HG02763 (cell line): ENCODE data around the gene OAS3.
"Not testable (repeated sequence)": the region's sequence is repeated elsewhere in the genome, so short reads cannot be mapped to it uniquely, and the experiment has no call there.

ENCODE experiments used
- ATAC-seq: cut with Tn5 transposase; IDR thresholded peaks from one replicate; pipeline ENCODE4 v1.9.1; 2021; ENCODE audit warnings: mild to moderate bottlenecking, moderate library complexity; ENCODE audit not compliant: unreplicated experiment

Gene OAS3

DNA sequence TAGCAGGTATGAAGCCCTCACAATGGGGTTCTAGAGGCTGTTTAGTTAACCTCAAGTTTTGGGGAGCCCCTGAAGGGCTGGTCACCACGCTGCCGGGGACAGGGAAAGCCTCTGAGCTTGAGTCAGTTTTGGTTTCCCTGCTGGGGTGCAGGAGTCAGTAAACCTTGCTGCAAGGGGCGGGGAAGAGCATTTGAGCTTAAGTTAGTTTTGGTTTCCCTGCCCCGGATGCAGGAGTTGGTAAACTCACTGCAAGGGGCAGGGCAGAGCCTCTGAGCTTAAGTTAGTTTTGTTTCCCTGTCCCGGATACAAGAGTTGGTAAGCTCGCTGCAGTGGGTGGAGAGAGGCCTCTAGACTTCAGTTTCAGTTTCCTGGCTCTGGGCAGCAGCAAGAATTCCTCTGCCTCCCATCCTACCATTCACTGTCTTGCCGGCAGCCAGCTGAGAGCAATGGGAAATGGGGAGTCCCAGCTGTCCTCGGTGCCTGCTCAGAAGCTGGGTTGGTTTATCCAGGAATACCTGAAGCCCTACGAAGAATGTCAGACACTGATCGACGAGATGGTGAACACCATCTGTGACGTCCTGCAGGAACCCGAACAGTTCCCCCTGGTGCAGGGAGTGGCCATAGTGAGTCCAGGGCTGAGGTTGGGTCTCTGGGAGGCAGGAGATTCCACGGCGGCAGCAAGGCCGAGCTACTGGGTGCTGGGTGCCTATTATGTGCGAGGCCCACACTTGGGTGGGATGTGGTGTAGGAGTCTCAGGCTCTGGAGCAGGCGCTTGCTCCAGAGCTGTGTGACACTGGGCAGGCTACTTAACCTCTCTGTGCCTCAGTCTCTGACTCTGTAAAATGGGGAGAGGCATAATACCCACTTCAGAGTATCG, 40.1 kb downstream of the OAS3 start, which contains the start of gene OAS2:
Gene OAS2, plus strand, starts transcription at position 357 of the 878 bp plus-strand sequence. Its CDS starts 90 bp downstream, at position 447.
- ATAC-seq: peak; percentile 89

DNA sequence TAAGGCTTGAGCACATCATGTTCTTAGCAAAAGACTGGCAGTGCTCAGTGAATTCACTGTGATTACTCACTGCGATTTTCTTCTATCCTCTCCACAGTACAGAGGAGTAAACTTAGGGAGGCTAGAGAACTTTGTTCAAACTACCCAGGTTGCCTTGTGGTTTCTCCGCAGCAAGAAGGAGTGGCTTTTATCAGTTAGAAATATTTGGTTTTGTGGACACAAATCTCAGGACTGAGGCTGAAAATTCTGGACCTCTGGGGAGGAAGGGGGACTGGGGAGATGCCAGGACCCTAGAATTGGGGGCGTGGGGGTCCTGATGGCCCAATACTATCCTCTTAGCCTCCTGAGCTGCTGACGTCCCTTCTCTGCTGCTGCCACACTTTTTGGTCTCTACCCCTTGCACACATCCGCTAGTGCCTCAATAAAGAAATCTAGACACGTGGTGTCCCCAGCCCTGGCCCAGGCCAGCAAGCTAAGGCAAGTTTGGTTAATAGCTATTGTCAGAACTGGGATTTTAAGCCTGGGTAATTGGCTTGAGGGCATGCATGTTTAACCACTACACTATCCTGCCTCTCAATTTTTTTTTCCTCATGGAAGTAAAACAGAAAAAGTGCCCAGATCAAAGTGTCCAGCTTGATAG, 40.9 kb downstream of the OAS3 start:
- ATAC-seq: peak; percentile 39

DNA sequence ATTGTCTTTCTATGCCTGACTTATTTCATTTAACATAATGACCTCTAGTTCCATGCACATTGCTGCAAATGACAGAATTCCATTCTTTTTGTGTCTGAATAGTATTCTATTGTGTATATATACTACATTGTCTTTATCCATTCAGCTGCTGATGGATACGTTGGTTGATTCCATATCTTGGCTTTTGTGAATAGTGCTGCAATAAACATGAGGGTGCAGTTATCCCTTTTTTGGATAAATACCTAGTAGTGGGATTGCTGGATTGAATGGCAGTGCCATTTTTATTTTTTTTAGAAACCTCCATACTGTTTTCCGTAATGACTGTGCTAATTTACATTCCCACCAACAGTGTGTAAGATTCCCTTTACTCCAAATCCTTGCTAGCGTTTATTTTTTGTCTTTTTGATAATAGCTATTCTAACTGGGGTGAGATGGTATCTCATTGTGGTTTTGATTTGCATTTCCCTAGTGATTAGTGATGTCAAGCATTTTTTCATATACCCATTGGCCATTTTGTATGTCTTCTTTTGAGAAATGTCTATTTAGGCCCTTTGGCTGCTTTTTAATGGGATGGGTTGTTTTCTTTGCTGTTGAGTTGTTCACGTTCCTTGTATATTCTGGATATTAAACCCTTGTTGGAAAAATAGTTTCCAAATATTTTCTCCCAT, 42.4 kb downstream of the OAS3 start:
- ATAC-seq: no peak

DNA sequence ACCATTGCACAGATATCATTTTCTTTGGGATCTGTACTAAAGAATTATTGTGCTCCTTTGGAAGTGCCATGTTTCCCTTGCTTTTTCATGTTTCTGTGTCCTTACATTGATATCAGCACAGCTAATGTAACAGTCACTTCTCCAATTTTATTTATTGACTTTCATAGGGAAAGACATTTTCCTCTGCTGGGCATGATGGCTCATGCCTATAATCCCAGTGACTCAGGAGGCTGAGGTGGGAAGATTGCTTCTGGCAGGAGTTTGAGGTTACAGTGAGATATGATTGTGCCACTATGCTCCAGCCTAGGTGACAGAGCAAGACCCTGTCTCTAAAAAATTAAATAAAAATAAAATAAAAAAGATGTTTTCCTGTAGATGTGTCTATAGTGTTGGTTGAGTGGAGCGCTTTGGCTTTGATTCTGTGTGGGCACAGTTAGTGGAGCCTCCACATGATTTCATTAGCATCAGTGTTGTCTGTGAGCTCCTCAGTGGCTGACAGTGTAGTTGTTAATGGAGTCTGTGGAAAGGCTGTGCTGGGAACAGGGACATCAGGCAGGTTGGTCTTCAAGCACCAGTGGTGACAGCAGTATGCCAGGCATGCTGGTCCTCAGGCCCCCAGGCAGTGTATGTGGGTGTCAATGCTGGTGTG, 47.5 kb downstream of the OAS3 start:
- no peak for ATAC-seq

DNA sequence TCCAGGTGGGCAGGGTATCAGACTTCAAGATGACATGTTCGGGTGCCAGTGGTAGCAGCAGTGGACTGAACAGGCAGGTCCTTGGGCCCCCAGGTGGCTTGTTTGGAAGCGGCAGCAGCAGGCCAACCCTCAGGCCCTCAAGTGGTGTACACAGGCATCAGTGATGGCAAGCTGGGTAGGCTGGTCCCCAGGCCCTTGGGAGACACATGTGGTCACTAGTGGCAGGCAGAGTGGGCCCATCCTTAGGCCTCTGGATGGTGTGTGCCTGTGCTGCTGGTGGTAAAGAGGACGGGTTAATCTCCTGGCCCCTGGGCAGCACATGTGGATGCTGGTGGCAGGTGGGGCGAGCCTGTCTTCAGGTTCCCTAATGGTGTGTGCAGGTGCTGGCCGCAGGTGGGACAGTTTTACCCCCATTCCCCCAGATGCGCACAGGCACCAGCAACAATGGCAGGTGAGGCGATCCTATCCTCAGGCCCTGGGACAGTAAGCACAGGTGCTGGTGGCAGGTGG, 48.1 kb downstream of the OAS3 start:
- no peak for ATAC-seq

DNA sequence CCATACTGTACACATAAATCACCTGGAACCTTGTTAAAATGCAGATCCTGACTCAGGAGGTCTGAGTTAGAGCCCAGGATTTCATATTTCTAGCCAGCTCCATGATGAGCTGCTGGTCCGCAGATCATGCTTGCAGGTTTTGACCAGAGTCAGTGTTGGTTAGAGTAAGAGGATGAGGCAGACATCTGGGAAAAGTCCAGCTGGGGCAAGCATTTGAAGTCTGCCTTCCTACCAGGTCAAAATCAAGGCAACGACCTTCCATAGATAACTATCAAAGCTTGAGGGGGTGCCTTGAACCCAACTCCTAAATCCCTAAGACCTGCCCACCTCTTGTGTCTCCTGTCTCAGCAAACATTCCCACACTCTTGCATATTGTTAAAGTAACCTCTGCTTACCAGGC, 49.3 kb downstream of the OAS3 start:
- ATAC-seq: no peak

DNA sequence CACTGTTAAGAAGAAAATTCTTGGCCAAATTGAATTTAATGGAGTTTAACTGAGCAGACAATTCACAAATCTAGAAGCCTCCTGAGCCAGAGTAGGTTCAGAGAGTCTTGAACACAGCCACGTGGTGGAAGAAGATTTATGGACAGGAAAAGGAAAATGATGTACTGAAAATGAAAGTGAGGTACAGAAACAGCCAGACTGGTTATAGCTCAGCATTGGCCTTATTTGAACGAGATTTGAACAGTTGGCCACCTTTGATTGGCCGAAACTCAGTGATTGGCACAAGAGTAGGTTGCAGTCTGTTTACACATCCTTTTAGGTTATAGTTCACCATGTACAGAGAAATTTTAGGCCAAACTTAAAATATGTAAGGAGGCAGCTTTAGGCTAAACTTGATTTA, 50.0 kb downstream of the OAS3 start:
- ATAC-seq: no peak

DNA sequence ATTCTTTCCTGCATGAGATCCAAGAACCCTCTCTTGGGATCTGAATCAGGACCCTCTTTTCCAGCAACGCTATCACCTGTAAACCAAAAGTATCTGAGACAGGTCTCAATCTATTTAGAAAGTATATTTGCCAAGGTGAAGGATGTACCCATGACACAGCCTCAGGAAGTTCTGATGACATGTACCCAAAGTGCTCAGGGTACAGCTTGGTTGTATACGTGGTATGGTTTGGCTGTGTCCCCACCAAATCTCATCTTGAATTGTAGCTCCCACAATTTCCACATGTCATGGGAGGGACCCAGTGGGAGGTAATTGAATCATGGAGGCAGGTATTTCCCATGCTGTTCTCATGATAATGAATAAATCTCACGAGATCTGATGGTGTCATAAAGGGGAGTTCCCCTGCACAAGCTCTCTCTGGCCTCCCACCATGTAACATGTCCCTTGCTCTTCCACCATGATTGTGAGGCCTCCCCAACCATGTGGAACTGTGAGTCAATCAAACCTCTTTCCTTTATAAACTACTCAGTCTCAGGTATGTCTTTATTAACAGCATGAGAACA, 50.6 kb downstream of the OAS3 start:
- not testable (repeated sequence) for ATAC-seq

DNA sequence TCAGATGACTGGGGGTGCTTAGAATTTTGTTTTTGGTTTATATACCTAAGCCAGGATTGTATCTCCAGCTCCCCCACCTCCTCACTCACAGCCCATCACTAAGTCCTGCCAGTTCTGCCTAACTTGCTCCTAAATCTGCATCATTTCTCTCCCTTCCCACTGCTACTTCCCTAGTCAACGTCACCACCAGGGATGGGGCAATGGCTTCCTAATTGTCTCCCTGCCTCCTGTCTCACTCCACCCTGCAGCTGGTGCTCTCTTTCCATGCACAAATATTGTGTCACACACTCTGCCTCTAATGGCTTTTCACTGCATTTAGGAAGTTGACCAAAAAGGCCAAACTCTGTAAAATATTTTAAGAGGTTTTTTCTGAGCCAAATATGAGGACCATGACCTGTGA, 51.5 kb downstream of the OAS3 start:
- no peak for ATAC-seq

DNA sequence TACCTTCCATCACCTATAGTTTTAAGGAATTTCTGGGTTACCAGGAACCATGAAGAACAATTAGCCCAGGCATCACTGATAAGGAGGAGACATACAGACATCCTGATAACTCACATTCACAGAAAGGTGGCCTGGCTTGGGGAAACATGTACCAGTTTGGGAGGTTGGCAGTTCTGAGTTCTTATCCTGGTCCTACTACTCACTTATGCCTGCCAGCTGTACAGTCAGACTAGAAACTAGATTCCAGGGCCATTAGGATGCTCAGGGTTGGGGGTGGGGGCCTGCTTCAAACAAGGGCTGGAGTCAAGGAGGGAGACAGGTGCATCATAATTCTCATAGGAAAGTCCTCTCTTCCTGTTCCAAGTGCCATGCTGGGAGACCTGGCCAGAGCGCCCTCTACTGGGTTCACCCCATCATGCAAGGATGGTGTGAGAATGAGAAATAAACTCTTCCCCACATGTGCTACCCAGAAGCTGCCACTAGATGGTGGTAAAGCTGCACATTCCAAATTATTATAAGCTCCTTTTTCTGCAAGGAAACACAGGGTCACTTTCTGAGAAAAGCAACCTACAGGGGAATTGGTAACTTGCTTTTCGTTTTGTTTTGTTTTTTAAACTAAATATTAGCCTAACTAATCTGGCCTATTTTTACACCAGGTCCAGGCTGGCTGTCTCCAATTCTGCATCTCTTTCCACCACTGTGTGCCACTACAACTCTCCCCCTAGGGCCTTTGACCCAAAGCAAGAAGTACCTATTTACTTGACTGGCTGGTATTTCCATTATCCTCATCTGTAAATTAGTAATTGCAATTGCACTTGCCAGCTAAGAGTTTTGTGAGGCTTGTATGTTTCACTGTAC, 54.5 kb downstream of the OAS3 start:
- ATAC-seq: no peak

DNA sequence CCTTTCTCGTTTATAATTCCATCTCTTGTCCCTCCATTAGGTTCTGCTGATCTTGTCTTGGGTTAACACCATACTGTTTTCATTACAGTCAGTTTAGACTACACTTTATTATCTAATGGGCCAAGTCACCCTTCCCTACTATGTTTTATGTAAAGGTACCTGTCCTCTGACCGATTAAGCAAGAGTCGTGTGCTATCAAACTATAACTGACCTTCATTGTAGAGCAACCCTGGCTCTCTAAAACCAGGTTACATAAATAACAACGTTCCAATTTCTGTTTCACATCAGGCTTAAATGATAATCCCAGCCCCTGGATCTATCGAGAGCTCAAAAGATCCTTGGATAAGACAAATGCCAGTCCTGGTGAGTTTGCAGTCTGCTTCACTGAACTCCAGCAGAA, 56.7 kb downstream of the OAS3 start:
- ATAC-seq: no peak

DNA sequence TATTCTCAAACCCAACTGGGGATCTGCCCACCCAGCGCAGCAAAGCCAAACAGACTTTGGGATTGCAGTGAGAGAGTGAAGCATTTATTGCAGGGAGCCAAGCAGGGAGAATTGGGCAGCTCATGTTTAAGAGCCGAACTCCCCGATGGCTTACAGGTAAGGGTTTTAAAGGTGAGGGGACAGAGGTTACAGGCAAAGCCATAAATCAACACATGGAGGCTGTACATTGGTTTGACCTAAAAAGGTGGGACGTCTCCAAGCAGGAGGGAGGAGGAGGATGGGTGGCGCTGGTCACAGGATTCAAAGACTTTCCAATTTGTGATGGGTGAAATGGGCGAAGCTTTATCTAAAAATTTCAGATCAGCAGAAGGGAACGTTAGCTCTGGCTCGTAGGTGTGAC, 58.2 kb downstream of the OAS3 start:
- ATAC-seq: no peak

DNA sequence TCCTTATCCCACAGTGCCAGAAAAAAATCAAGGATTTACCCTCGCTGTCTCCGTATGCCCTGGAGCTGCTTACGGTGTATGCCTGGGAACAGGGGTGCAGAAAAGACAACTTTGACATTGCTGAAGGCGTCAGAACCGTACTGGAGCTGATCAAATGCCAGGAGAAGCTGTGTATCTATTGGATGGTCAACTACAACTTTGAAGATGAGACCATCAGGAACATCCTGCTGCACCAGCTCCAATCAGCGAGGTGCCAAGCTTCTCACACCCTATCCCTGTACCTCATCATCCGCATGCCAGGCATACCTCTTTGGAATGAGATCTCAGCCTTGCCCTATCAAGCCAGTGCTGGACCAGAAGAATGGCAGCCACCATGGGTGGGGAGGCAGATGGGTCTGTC, 59.2 kb downstream of the OAS3 start:
- ATAC-seq: no peak

DNA sequence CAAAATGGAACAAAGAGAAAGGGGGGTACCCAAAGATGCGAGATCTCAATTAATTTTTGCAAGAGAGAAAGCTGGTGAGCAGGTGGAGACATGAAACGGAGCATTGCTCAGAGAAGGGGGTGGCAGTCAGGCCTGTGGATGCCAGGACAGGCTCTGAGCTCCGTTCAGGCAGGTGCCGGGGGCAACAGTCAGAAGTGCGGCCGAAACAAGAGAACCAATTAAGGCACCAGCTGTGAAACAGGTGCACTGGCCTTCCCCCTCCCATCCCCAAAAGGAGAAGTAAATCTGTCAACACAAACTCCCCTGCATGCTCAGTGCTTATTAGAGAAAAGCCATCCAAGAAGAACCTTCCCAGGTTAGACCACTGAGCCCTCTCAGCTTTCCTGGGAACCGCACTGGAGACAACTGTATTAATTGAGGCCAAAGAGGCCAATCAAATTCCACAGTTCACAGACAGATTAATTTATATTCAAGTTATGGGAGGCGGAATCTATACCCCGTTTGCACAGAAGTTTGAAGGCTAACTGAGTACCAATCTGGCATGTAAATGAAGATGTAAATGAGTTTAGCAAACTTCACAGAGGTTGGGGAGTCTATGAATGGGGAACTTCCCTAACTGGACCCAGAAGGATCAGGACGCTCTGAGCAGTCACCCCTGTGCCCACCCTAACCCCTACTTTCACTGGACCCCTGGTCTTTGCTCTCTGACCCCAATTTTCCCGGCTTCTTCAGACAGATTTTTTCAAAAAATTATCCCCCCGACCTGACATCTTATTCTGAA, 60.9 kb downstream of the OAS3 start:
- peak; percentile 84 for ATAC-seq

DNA sequence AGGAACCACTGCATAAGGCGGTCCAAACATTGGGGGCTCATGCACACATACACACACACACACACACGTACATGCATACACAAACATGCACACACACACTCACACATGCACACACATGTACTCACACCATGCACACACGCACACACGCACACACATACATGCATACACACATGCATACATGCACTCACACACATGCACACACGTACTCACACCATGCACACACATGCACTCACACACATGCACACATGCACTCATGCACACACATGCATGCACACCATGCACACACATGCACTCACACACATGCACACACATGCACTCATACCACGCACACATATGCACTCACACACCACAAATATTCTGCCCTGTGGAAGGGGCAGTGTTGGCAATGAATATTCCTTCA, 62.2 kb downstream of the OAS3 start:
- ATAC-seq: no peak

DNA sequence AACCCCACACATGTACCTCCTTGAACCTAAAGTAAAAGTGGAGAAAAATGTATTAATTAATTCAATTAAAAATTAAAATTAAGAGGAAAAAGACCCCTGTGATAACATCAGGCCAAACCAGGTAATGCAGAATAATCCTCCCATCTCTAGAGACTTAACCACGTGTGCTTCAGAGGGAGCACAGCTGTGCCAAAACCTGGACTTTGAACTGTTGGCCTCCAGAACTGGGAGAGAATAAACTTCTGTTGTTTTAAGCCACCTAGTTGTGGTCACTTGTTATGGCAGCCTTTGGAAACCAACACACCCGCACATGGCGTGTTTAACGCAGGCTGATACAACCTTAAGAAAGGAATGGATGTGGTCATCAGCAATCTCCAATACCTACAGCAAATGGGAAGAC, 63.9 kb downstream of the OAS3 start:
- ATAC-seq: no peak

DNA sequence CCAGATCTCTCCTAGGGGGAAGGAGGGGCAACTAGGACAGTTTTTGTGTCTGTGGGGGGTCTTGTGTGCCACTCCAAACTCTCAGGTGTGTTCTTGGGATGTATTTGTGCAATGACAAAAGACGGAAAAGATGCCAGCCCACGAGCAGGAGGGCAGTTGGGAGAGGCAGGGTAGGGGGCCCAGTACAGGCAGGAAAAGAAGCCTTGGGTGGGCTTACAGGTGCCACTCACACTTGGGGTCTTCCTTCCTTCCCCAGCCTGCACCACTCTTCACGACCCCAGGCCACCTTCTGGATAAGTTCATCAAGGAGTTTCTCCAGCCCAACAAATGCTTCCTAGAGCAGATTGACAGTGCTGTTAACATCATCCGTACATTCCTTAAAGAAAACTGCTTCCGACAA, 64.4 kb downstream of the OAS3 start:
- no peak for ATAC-seq

DNA sequence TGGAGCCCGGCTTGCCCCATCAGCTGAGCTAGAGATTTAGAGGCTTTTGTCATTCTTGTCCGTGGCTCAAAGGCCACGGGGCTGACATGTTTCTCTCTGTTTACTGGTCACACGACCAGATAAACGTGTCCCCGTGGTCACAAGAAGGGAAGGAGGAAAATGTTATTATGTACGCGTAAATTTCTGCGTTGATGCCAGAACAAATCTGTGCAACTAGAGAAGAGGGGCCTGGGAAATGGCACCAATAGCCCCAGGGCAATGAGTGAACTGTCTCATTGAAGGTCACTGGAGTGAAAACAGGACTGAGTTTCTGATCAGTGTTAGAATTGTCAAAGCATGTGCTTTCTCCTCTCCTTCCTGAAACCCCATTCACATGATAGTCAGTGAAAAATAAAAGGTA, 65.4 kb downstream of the OAS3 start:
- no peak for ATAC-seq

DNA sequence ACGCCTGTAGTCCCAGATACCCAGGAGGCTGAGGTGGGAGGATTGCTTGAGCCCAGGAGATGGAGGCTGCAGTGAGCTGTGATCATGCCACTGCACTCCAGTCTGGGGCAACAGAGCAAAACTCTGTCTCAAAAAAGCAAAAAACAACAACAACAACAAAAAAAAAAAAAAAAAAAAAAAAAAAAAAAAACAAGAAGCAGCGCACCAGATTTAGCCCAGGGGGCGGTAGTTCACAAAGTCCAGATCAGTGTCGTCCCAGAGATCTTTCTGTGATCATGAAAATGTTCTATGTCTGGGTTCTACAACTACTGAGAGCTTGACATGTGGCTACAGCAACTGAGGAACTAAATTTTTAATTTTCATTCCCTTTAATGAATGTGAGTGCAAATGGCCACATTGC, 67.5 kb downstream of the OAS3 start:
- ATAC-seq: no peak
